ENCODE results near the gene HIGD1A. TPM values are rescaled to one million over a fixed set of nuclear protein-coding genes. Genes with fewer than 3 reads are reported as not detected.
A peak's percentile ranks its signal among the peaks of the same experiment; 100 is the strongest.

The HIGD1A gene
- total RNA-seq, 1 experiment from 2014 or later, result 80.7 TPM

DNA sequence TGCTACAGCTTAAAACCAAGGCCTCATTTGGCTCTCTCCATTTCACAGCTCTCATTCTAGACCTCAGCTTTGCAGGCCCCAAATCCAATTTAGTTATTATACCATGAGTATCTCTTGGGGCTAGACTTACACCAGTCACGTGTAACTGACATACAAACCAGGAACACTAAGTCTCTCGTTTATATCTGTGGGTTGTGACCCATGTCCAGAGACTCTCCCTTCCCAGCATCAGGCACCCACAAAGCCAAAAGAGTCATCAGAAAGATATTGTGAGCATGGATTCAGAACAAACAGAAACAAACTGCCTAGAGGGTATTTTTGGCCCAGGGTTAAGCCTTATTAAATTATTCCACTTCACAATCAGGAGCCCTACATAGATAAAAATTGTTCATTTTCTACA lies 25.6 kb downstream of the HIGD1A start (continued):
- TF ChIP-seq, protein P1, sequence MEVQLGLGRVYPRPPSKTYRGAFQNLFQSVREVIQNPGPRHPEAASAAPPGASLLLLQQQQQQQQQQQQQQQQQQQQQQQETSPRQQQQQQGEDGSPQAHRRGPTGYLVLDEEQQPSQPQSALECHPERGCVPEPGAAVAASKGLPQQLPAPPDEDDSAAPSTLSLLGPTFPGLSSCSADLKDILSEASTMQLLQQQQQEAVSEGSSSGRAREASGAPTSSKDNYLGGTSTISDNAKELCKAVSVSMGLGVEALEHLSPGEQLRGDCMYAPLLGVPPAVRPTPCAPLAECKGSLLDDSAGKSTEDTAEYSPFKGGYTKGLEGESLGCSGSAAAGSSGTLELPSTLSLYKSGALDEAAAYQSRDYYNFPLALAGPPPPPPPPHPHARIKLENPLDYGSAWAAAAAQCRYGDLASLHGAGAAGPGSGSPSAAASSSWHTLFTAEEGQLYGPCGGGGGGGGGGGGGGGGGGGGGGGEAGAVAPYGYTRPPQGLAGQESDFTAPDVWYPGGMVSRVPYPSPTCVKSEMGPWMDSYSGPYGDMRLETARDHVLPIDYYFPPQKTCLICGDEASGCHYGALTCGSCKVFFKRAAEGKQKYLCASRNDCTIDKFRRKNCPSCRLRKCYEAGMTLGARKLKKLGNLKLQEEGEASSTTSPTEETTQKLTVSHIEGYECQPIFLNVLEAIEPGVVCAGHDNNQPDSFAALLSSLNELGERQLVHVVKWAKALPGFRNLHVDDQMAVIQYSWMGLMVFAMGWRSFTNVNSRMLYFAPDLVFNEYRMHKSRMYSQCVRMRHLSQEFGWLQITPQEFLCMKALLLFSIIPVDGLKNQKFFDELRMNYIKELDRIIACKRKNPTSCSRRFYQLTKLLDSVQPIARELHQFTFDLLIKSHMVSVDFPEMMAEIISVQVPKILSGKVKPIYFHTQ (CRISPR knock-in tag; IDR thresholded peaks at IDR 0.05), result no peak
- TF ChIP-seq FOXP1 (CRISPR knock-in tag; IDR thresholded peaks at IDR 0.05; ENCODE audit: borderline replicate concordance) (no peak), TP53 (CRISPR knock-in tag; IDR thresholded peaks at IDR 0.05) (no peak)

DNA sequence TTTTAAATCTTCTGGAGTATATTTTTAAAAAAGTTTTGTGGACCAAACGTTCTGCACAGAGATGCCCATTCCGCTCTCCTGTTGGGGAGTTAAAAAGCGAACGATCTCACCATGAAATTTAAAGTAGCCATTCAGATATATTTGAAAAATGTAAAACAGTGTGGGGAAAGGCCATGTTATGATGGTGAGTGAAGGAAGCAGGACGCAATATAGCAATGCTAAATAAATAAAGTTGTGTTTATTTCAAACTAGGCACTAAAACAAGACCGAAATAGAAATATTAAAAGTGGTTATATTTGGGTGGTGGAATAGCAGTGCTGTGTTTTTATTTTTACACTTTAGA lies 30.9 kb downstream of the HIGD1A start:
- ATAC-seq (no peak), DNase-seq (ENCODE audit: low spot score) (no peak)
- Mint-ChIP-seq H3K36me3 (peaks cover 9% of the 10 kb centered on the region), H3K27me3 (ENCODE audit: low read depth) (peaks cover 29% of the 10 kb centered on the region), H3K4me1 (peaks cover 6% of the 10 kb centered on the region), H3K4me3 (peak overlapping the region; percentile 87), H3K9me3 (peaks cover 17% of the 10 kb centered on the region), H3K27ac (peak overlapping the region; percentile 24; the same call in 1 of the 2 replicates)
- TF ChIP-seq, protein P2, sequence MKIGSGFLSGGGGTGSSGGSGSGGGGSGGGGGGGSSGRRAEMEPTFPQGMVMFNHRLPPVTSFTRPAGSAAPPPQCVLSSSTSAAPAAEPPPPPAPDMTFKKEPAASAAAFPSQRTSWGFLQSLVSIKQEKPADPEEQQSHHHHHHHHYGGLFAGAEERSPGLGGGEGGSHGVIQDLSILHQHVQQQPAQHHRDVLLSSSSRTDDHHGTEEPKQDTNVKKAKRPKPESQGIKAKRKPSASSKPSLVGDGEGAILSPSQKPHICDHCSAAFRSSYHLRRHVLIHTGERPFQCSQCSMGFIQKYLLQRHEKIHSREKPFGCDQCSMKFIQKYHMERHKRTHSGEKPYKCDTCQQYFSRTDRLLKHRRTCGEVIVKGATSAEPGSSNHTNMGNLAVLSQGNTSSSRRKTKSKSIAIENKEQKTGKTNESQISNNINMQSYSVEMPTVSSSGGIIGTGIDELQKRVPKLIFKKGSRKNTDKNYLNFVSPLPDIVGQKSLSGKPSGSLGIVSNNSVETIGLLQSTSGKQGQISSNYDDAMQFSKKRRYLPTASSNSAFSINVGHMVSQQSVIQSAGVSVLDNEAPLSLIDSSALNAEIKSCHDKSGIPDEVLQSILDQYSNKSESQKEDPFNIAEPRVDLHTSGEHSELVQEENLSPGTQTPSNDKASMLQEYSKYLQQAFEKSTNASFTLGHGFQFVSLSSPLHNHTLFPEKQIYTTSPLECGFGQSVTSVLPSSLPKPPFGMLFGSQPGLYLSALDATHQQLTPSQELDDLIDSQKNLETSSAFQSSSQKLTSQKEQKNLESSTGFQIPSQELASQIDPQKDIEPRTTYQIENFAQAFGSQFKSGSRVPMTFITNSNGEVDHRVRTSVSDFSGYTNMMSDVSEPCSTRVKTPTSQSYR (CRISPR knock-in tag; IDR thresholded peaks at IDR 0.05), result no peak
- TF ChIP-seq ZNF396 (CRISPR knock-in tag; IDR thresholded peaks at IDR 0.05; ENCODE audit: borderline replicate concordance), result no peak
- TF ChIP-seq TCF7 (CRISPR knock-in tag; IDR thresholded peaks at IDR 0.05; ENCODE audit: low read depth), result no peak
- TF ChIP-seq, protein P3, sequence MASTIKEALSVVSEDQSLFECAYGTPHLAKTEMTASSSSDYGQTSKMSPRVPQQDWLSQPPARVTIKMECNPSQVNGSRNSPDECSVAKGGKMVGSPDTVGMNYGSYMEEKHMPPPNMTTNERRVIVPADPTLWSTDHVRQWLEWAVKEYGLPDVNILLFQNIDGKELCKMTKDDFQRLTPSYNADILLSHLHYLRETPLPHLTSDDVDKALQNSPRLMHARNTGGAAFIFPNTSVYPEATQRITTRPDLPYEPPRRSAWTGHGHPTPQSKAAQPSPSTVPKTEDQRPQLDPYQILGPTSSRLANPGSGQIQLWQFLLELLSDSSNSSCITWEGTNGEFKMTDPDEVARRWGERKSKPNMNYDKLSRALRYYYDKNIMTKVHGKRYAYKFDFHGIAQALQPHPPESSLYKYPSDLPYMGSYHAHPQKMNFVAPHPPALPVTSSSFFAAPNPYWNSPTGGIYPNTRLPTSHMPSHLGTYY (CRISPR knock-in tag; IDR thresholded peaks at IDR 0.05), result no peak
- no peak for TF ChIP-seq ZNF317 (CRISPR knock-in tag; IDR thresholded peaks at IDR 0.05; ENCODE audit: borderline replicate concordance, low read depth)
- TF ChIP-seq ELF4 (CRISPR knock-in tag; IDR thresholded peaks at IDR 0.05; ENCODE audit: low read depth), result no peak
- TF ChIP-seq GTF2I (CRISPR knock-in tag; conservative IDR thresholded peaks at IDR 0.05), result no peak
- TF ChIP-seq, protein P4, sequence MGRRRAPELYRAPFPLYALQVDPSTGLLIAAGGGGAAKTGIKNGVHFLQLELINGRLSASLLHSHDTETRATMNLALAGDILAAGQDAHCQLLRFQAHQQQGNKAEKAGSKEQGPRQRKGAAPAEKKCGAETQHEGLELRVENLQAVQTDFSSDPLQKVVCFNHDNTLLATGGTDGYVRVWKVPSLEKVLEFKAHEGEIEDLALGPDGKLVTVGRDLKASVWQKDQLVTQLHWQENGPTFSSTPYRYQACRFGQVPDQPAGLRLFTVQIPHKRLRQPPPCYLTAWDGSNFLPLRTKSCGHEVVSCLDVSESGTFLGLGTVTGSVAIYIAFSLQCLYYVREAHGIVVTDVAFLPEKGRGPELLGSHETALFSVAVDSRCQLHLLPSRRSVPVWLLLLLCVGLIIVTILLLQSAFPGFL (CRISPR knock-in tag; IDR thresholded peaks at IDR 0.05; ENCODE audit: borderline replicate concordance), result no peak
- TF ChIP-seq ZNF671 (CRISPR knock-in tag; IDR thresholded peaks at IDR 0.05), result no peak
- TF ChIP-seq ZNF263 (CRISPR knock-in tag; IDR thresholded peaks at IDR 0.05; ENCODE audit: low read depth), result no peak
- TF ChIP-seq, protein P5, sequence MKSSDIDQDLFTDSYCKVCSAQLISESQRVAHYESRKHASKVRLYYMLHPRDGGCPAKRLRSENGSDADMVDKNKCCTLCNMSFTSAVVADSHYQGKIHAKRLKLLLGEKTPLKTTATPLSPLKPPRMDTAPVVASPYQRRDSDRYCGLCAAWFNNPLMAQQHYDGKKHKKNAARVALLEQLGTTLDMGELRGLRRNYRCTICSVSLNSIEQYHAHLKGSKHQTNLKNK (CRISPR knock-in tag; IDR thresholded peaks at IDR 0.05), result no peak
- no peak for TF ChIP-seq FOXJ3 (CRISPR knock-in tag; IDR thresholded peaks at IDR 0.05; ENCODE audit: borderline replicate concordance)
- ChIA-PET CTCF (no interaction called here), POLR2A (no interaction called here)
